Liver (tissue), 9 donors: ENCODE results near the gene ARL6IP4. TPM values are rescaled to one million over a fixed set of nuclear protein-coding genes. Genes with fewer than 3 reads are reported as not detected.

Source experiments
- DNase-seq: peaks from one replicate; pipeline ENCODE4 v3.0.0-alpha.2; 2017; ENCODE audit warnings: low spot score
- H3K27ac ChIP-seq, 2 donors: one replicate each; pipeline ENCODE4 v1.7.0; 2013; ENCODE audit warnings: inconsistent platforms in 2 of 2, low read length in 2 of 2, control low read depth in 1 of 2, low read depth in 1 of 2, mild to moderate bottlenecking in 1 of 2
- H3K27me3 ChIP-seq, 4 donors: one replicate each; pipeline versions ENCODE4 v1.6.1 to v1.7.0; 2013; ENCODE audit warnings: low read length in 3 of 4, inconsistent platforms in 1 of 4, mild to moderate bottlenecking in 1 of 4, moderate library complexity in 1 of 4; ENCODE audit not compliant: control insufficient read depth in 4 of 4, insufficient read depth in 4 of 4
- H3K36me3 ChIP-seq, 4 donors: one replicate each; pipeline versions ENCODE4 v1.6.1 to v1.7.0; 2013; ENCODE audit warnings: low read length in 3 of 4, mild to moderate bottlenecking in 3 of 4, low read depth in 1 of 4, moderate library complexity in 1 of 4; ENCODE audit not compliant: control insufficient read depth in 4 of 4, insufficient read depth in 3 of 4
- H3K4me1 ChIP-seq, 4 donors: one replicate each; pipeline versions ENCODE4 v1.6.1 to v1.7.0; 2013; ENCODE audit warnings: low read length in 3 of 4, mild to moderate bottlenecking in 3 of 4, moderate library complexity in 1 of 4; ENCODE audit not compliant: control insufficient read depth in 4 of 4, insufficient read depth in 4 of 4
- H3K4me3 ChIP-seq, 3 donors: one replicate each; pipeline versions ENCODE4 v1.6.1 to v1.7.0; 2013; ENCODE audit warnings: low read length in 3 of 3, control low read depth in 1 of 3, low read depth in 1 of 3, mild to moderate bottlenecking in 1 of 3
- H3K9ac ChIP-seq, 2 donors: one replicate each; pipeline ENCODE4 v1.7.0; 2013; ENCODE audit warnings: low read length in 2 of 2, mild to moderate bottlenecking in 2 of 2, moderate library complexity in 2 of 2, control low read depth in 1 of 2, low read depth in 1 of 2
- H3K9me3 ChIP-seq, 4 donors: one replicate each; pipeline versions ENCODE4 v1.6.1 to v1.7.0; 2013; ENCODE audit warnings: low read length in 3 of 4; ENCODE audit not compliant: control insufficient read depth in 4 of 4
- ATF3 ChIP-seq: IDR thresholded peaks from 2 replicates; pipeline ENCODE4 v1.6.1; 2016; ENCODE audit warnings: antibody characterized with exemption
- CTCF ChIP-seq: fragments of 150-350 bp; IDR thresholded peaks from 2 replicates; pipeline ENCODE4 v1.5.1; 2017; ENCODE audit warnings: improper control_type of control experiment, low read depth, low read length; ENCODE audit not compliant: missing input control
- EGR1 ChIP-seq, 2 donors: IDR thresholded peaks; 2 replicates each; pipeline ENCODE4 v1.6.1; 2016 to 2018; ENCODE audit warnings: antibody characterized with exemption in 2 of 2, low read depth in 2 of 2
- FOXA1 ChIP-seq: IDR thresholded peaks from 2 replicates; pipeline ENCODE4 v1.6.1; 2016; ENCODE audit warnings: antibody characterized with exemption
- FOXA2 ChIP-seq: IDR thresholded peaks from 2 replicates; pipeline ENCODE4 v1.6.1; 2016; ENCODE audit warnings: antibody characterized with exemption
- GABPA ChIP-seq, 2 donors: IDR thresholded peaks in 1 of 2; conservative IDR thresholded peaks in 1 of 2; 2 replicates each; pipeline ENCODE4 v1.6.1; 2016; ENCODE audit warnings: antibody characterized with exemption in 2 of 2, mild to moderate bottlenecking in 1 of 2, moderate library complexity in 1 of 2
- HNF4A ChIP-seq, 2 donors: conservative IDR thresholded peaks; 2 replicates each; pipeline ENCODE4 v1.6.1; 2016; ENCODE audit warnings: antibody characterized with exemption in 2 of 2, mild to moderate bottlenecking in 2 of 2
- HNF4G ChIP-seq: IDR thresholded peaks from 2 replicates; pipeline ENCODE4 v1.6.1; 2016; ENCODE audit warnings: antibody characterized with exemption
- JUND ChIP-seq, 2 donors: IDR thresholded peaks; 2 replicates each; pipeline ENCODE4 v1.6.1; 2016; ENCODE audit warnings: antibody characterized with exemption in 2 of 2
- MAX ChIP-seq: IDR thresholded peaks from 2 replicates; pipeline ENCODE4 v1.6.1; 2016; ENCODE audit warnings: antibody characterized with exemption
- NR2F2 ChIP-seq: IDR thresholded peaks from 2 replicates; pipeline ENCODE4 v1.6.1; 2016; ENCODE audit warnings: antibody characterized with exemption
- RAD21 ChIP-seq, 2 donors: IDR thresholded peaks; 2 replicates each; pipeline ENCODE4 v1.6.1; 2016; ENCODE audit warnings: antibody characterized with exemption in 2 of 2, mild to moderate bottlenecking in 2 of 2
- REST ChIP-seq: IDR thresholded peaks from 2 replicates; pipeline ENCODE4 v1.6.1; 2016; ENCODE audit warnings: antibody characterized with exemption, mild to moderate bottlenecking
- RXRA ChIP-seq, 2 donors: IDR thresholded peaks; 2 replicates each; pipeline ENCODE4 v1.6.1; 2017 to 2018; ENCODE audit warnings: antibody characterized with exemption in 2 of 2, mild to moderate bottlenecking in 1 of 2
- SP1 ChIP-seq: IDR thresholded peaks from 2 replicates; pipeline ENCODE4 v1.6.1; 2018; ENCODE audit warnings: antibody characterized with exemption, mild to moderate bottlenecking
- TAF1 ChIP-seq: conservative IDR thresholded peaks from 2 replicates; pipeline ENCODE4 v1.6.1; 2016; ENCODE audit warnings: antibody characterized with exemption, mild to moderate bottlenecking
- YY1 ChIP-seq: IDR thresholded peaks from 2 replicates; pipeline ENCODE4 v1.6.1; 2016; ENCODE audit warnings: antibody characterized with exemption, mild to moderate bottlenecking
- ZBTB33 ChIP-seq: IDR thresholded peaks from 2 replicates; pipeline ENCODE4 v1.6.1; 2016; ENCODE audit warnings: antibody characterized with exemption
- WGBS: extraction: QIAGEN DNeasy Blood & Tissue Kit; methylation state at CpG from one replicate; pipeline ENCODE4 v1.1.7; 2013; 5-methylcytosine and 5-hydroxymethylcytosine counted together
- polyA plus RNA-seq, 2 donors: library from polyadenylated mRNA; stranded (reverse) in 1 of 2; unstranded in 1 of 2; fragments of 200-250 nt in 1 of 2; fragments of >200 nt in 1 of 2; fragmentation: Nextera tagmentation in 1 of 2; extraction: Ambion mirVana in 1 of 2; gene quantifications; one replicate each; pipeline versions ENCODE4 v1.2.1 to v1.2.3, GENCODE V29; 2013 to 2015
- total RNA-seq, 2 donors: library from RNA; depleted of rRNA; stranded (reverse); fragments of >200 nt; gene quantifications; one replicate each; pipeline ENCODE4 v1.2.3, GENCODE V29; 2014
- donor health status: healthy.
- donor health status: healthy.
- donor health status: healthy.
- donor health status: healthy.
- donor health status: healthy.

ARL6IP4 gene
- total and polyA plus RNA-seq, 4 donors, result 59.2 to 187 (median 121) TPM

GRCh38 chr12:122969676-122970075 is 10.8 kb upstream of the ARL6IP4 start:
- TF ChIP-seq FOXA2 (no peak), EGR1 (IDR thresholded peaks at IDR 0.05; ENCODE audit: low read depth in 2 of 2) (no peak), REST (no peak), FOXA1 (no peak), GABPA (IDR thresholded peaks at IDR 0.05 in 1 of 2, conservative IDR thresholded peaks at IDR 0.05 in 1 of 2) (no peak), ATF3 (no peak), NR2F2 (no peak), HNF4G (no peak), YY1 (no peak), RAD21 (IDR thresholded peaks at IDR 0.05) (no peak), ZBTB33 (no peak), CTCF (no peak), JUND (IDR thresholded peaks at IDR 0.05) (no peak), TAF1 (no peak), SP1 (no peak), MAX (no peak), RXRA (IDR thresholded peaks at IDR 0.05) (no peak), HNF4A (conservative IDR thresholded peaks at IDR 0.05) (no peak)
- H3K27ac ChIP-seq, result no peak overlapping the region
- peaks cover 7 to 14% (median 9%) of the 10 kb centered on the region in 4 donors for H3K4me1 ChIP-seq
- H3K9ac ChIP-seq, result no peak overlapping the region
- DNase-seq, result no peak
- H3K4me3 ChIP-seq, result no peak overlapping the region
- H3K9me3 ChIP-seq, result no peaks in the 10 kb centered on the region
- no peaks in the 10 kb centered on the region for H3K36me3 ChIP-seq
- H3K27me3 ChIP-seq, result no peaks in the 10 kb centered on the region
- WGBS, result 66% methylated on average over 4 of the region's 4 CpGs
